Panc1 (cell line): ENCODE measurements around the gene SLC19A1. TPM values are rescaled to one million over a fixed set of nuclear protein-coding genes. Genes with fewer than 3 reads are reported as not detected.

Experiments
- ATAC-seq: fragments of 200-7000 bp; cut with Tn5 transposase; 2 replicates; pipeline ENCODE4 v1.9.1; 2020; ENCODE audit warnings: mild to moderate bottlenecking, moderate library complexity
- BruUV-seq: library from RNA; stranded (reverse); fragments of 400-500 nt; replicated peaks from 2 replicates; lab custom pipeline; 2021; lab: Mats Ljungman, UMichigan
- CTCF ChIA-PET: fragments of 300-600 bp; sonication (Branson Sonifier 250); formaldehyde crosslinking; loops from one replicate; lab custom pipeline; 2022; ENCODE audit warnings: antibody characterized with exemption; lab: Charles Lee
- POLR2A ChIA-PET: fragments of 300-600 bp; sonication (Branson Sonifier 250); formaldehyde crosslinking; loops from one replicate; lab custom pipeline; 2022; ENCODE audit warnings: antibody characterized with exemption; lab: Charles Lee
- DNase-seq: peaks from one replicate; pipeline ENCODE4 v3.0.0-alpha.2; 2010; ENCODE audit warnings: low read depth, low spot score
- H3K27ac ChIP-seq: 2 replicates; pipeline ENCODE4 v1.5.1; 2011; ENCODE audit warnings: mild to moderate bottlenecking, low read length, inconsistent platforms
- H3K27me3 ChIP-seq: fragments of 200-500 bp; sonication (Bioruptor generic); 2 replicates; pipeline ENCODE4 v1.6.0; 2014; ENCODE audit warnings: low read length, inconsistent platforms; ENCODE audit not compliant: control insufficient read depth, insufficient read depth
- H3K36me3 ChIP-seq: fragments of 200-500 bp; sonication (Bioruptor generic); 2 replicates; pipeline ENCODE4 v1.5.1; 2014; ENCODE audit warnings: inconsistent platforms, mild to moderate bottlenecking, low read length, moderate library complexity; ENCODE audit not compliant: control insufficient read depth, insufficient read depth
- H3K4me1 ChIP-seq: 2 replicates; pipeline ENCODE4 v1.5.1; 2011; ENCODE audit warnings: inconsistent platforms, mild to moderate bottlenecking, low read length, moderate library complexity; ENCODE audit not compliant: control insufficient read depth, insufficient read depth
- H3K4me3 ChIP-seq, 2 experiments: 2 replicates each; pipeline ENCODE4 v1.5.1; 2011 to 2012; ENCODE audit warnings: low read depth in 2 of 2, low read length in 2 of 2, mild to moderate bottlenecking in 2 of 2, inconsistent platforms in 1 of 2, moderate library complexity in 1 of 2
- H3K9me3 ChIP-seq: fragments of 200-500 bp; sonication (Bioruptor generic); 2 replicates; pipeline ENCODE4 v1.5.1; 2014; ENCODE audit warnings: low read depth, mild to moderate bottlenecking, inconsistent platforms, low read length, moderate library complexity; ENCODE audit not compliant: control insufficient read depth, insufficient read depth
- POLR2AphosphoS5 ChIP-seq: IDR thresholded peaks from 2 replicates; pipeline ENCODE4 v1.6.1; 2012; ENCODE audit warnings: mild to moderate bottlenecking, low read depth, low read length, moderate library complexity
- SIN3A ChIP-seq: IDR thresholded peaks from 2 replicates; pipeline ENCODE4 v1.6.1; 2012; ENCODE audit warnings: low read depth, mild to moderate bottlenecking, low read length, moderate library complexity, borderline replicate concordance; ENCODE audit not compliant: insufficient read depth
- TCF7L2 ChIP-seq: IDR thresholded peaks from 2 replicates; pipeline ENCODE4 v1.6.1; 2011; ENCODE audit warnings: mild to moderate bottlenecking, low read depth, low read length, inconsistent platforms
- in situ Hi-C: cut with HindIII; loops from 2 replicates; pipeline ENCODE4 v1.10.0; 2016; ENCODE audit warnings: low sequenced_read_pairs, low pct_unique_long_range_greater_than_20kb
- intact Hi-C: fragments of 100-400 bp; cut with micrococcal nuclease; formaldehyde crosslinking; loops from one replicate; pipeline ENCODE4 v1.10.0; 2022; ENCODE audit not compliant: unreplicated experiment
- total RNA-seq: library from RNA; stranded (reverse); gene quantifications from one replicate; pipeline ENCODE4 v1.2.1, GENCODE V29; 2021; ENCODE audit not compliant: unreplicated experiment
- TF ChIP-seq, protein P1 (sequence below), 2 experiments: IDR thresholded peaks; 2 replicates each; pipeline ENCODE4 v1.6.1; 2011 to 2012; ENCODE audit warnings: low read depth in 2 of 2, control low read depth in 1 of 2, low read length in 1 of 2, mild to moderate bottlenecking in 1 of 2, moderate library complexity in 1 of 2; ENCODE audit not compliant: insufficient read depth in 1 of 2
- TF ChIP-seq, protein P2 (sequence below): fragments of 450-650 bp; IDR thresholded peaks from 2 replicates; pipeline ENCODE4 v1.5.1; 2017; ENCODE audit warnings: mild to moderate bottlenecking

SLC19A1 gene
- total RNA-seq, 1 experiment from 2014 or later = 24.5 TPM

DNA sequence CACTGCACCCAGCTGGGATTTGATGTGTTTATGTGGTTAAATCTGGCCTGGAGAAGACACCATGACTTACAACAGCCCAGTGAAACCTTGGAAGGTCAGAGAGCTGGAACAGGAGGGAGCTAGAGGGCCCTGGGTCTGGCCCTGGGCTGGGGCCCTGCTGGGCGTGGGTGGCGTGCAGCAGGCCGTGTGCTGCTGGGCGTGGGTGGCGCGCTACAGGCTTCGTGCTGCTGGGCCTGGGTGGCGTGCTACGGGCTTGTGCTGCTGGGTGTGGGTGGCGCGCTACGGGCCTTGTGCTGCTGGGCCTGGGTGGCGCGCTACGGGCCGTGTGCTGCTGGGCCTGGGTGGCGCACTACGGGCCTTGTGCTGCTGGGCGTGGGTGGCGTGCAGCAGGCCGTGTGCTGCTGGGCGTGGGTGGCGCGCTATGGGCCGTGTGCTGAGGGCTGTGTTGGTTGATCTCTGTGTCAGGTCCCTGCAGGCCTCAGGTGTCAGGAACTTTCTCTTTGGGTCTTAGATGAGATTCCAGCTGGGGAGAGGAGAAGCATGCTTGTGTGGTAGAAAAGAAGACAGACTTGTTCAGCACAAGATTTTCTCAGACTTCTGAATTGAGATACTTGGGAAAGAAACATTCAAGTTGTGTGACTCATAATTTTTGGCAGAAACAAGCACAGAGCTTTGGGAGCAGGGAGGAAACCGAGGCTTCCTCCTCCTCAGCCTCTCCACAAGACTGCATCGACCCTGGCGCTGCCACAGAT lies 71.3 kb downstream of the SLC19A1 start:
- Histone ChIP-seq H3K9me3 (no peaks in the 10 kb centered on the region), H3K4me1 (peaks cover 57% of the 10 kb centered on the region), H3K36me3 (peaks cover 3% of the 10 kb centered on the region), H3K27me3 (no peaks in the 10 kb centered on the region), H3K4me3 (no peak overlapping the region), H3K27ac (peak overlapping the region; percentile 90)
- no TSS peak for BruUV-seq
- DNase-seq = no peak
- CTCF ChIA-PET = no interaction called here
- intact Hi-C loops = no loop called here
- POLR2A ChIA-PET = no interaction called here
- TF ChIP-seq SIN3A (no peak), TCF7L2 (no peak), POLR2AphosphoS5 (no peak)
- TF ChIP-seq, protein P1, sequence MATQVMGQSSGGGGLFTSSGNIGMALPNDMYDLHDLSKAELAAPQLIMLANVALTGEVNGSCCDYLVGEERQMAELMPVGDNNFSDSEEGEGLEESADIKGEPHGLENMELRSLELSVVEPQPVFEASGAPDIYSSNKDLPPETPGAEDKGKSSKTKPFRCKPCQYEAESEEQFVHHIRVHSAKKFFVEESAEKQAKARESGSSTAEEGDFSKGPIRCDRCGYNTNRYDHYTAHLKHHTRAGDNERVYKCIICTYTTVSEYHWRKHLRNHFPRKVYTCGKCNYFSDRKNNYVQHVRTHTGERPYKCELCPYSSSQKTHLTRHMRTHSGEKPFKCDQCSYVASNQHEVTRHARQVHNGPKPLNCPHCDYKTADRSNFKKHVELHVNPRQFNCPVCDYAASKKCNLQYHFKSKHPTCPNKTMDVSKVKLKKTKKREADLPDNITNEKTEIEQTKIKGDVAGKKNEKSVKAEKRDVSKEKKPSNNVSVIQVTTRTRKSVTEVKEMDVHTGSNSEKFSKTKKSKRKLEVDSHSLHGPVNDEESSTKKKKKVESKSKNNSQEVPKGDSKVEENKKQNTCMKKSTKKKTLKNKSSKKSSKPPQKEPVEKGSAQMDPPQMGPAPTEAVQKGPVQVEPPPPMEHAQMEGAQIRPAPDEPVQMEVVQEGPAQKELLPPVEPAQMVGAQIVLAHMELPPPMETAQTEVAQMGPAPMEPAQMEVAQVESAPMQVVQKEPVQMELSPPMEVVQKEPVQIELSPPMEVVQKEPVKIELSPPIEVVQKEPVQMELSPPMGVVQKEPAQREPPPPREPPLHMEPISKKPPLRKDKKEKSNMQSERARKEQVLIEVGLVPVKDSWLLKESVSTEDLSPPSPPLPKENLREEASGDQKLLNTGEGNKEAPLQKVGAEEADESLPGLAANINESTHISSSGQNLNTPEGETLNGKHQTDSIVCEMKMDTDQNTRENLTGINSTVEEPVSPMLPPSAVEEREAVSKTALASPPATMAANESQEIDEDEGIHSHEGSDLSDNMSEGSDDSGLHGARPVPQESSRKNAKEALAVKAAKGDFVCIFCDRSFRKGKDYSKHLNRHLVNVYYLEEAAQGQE (IDR thresholded peaks at IDR 0.05; ENCODE audit: insufficient read depth in 1 of 2, low read depth in 2 of 2, low read length in 1 of 2) = no peak
- TF ChIP-seq, protein P2, sequence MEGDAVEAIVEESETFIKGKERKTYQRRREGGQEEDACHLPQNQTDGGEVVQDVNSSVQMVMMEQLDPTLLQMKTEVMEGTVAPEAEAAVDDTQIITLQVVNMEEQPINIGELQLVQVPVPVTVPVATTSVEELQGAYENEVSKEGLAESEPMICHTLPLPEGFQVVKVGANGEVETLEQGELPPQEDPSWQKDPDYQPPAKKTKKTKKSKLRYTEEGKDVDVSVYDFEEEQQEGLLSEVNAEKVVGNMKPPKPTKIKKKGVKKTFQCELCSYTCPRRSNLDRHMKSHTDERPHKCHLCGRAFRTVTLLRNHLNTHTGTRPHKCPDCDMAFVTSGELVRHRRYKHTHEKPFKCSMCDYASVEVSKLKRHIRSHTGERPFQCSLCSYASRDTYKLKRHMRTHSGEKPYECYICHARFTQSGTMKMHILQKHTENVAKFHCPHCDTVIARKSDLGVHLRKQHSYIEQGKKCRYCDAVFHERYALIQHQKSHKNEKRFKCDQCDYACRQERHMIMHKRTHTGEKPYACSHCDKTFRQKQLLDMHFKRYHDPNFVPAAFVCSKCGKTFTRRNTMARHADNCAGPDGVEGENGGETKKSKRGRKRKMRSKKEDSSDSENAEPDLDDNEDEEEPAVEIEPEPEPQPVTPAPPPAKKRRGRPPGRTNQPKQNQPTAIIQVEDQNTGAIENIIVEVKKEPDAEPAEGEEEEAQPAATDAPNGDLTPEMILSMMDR = no peak
- in situ Hi-C loops = no loop called here
- peak; percentile 17 for ATAC-seq

DNA sequence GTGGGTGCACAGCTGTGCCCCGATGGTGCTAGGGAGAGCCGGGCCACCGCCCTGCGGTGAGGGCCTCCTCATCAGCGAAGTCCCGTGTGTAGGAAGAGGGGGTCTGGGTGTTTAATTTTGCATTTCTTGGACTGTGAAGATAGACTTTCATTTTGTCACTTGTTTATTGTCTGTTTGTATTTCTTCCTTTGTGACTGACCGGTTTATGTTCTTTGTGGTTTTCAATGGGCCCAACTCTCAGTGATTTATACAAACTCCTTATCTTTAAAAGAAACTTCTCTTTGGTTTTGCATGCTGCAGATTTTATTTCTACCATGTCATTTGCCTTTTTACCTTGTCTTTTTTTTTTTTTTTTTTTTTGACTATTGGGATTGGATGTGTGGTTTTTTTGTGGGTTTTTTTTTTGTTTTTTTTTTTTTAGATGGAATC lies 72.1 kb downstream of the SLC19A1 start:
- H3K36me3 ChIP-seq = peaks cover 3% of the 10 kb centered on the region
- no peak for TF ChIP-seq POLR2AphosphoS5
- TF ChIP-seq SIN3A = no peak
- TF ChIP-seq, protein P1 (IDR thresholded peaks at IDR 0.05; ENCODE audit: insufficient read depth in 1 of 2, low read depth in 2 of 2, low read length in 1 of 2) = no peak
- no peak; the same call in 1 of the 2 replicates for TF ChIP-seq TCF7L2
- TF ChIP-seq, protein P2 = no peak
- peak overlapping the region; percentile 90 for H3K27ac ChIP-seq
- ATAC-seq = no peak
- H3K9me3 ChIP-seq = no peaks in the 10 kb centered on the region
- peaks cover 66% of the 10 kb centered on the region for H3K4me1 ChIP-seq
- DNase-seq = no peak
- H3K4me3 ChIP-seq = peak overlapping the region in 1 of 2 experiments; percentile 29; a peak in 2 of 4 replicates
- TSS peak; percentile 44 for BruUV-seq
- CTCF ChIA-PET = no interaction called here
- H3K27me3 ChIP-seq = no peaks in the 10 kb centered on the region
- in situ Hi-C loops = no loop called here
- intact Hi-C loops = no loop called here
- POLR2A ChIA-PET = no interaction called here
